ENCODE measurements around the gene ANTXR1.

GRCh38 chr2:69291721-69292120 lies 278.7 kb downstream of the ANTXR1 start:
- TF ChIP-seq CTCF (IDR thresholded peaks at IDR 0.05; ENCODE audit: borderline replicate concordance, extremely low read depth, low read length, poor library complexity, severe bottlenecking) (no peak), EZH2 (IDR thresholded peaks at IDR 0.05; ENCODE audit: borderline replicate concordance, low read depth, low read length, severe bottlenecking) (no peak)

All from DND-41 (cell line).